Lower lobe of right lung (tissue), 2 donors: ENCODE measurements around the gene FRY. TPM values are rescaled to one million over a fixed set of nuclear protein-coding genes. Genes with fewer than 3 reads are reported as not detected.

Experiments used
- ATAC-seq, 2 donors: fragments of 200-7000 bp; cut with Tn5 transposase; one replicate each; pipeline ENCODE4 v1.9.1; 2020 to 2022; ENCODE audit warnings: mild to moderate bottlenecking in 2 of 2, moderate library complexity in 2 of 2
- DNase-seq: peaks from one replicate; pipeline ENCODE4 v3.0.0-alpha.2; 2020
- H3K27ac ChIP-seq: fragments of 200-600 bp; one replicate; pipeline ENCODE4 v1.8.0; 2022
- H3K27me3 ChIP-seq: fragments of 200-600 bp; one replicate; pipeline ENCODE4 v1.8.0; 2022; ENCODE audit warnings: low read depth
- H3K36me3 ChIP-seq: fragments of 200-600 bp; one replicate; pipeline ENCODE4 v1.8.0; 2022; ENCODE audit warnings: mild to moderate bottlenecking
- H3K4me1 ChIP-seq: fragments of 200-600 bp; one replicate; pipeline ENCODE4 v1.8.0; 2022
- H3K4me3 ChIP-seq: fragments of 200-600 bp; one replicate; pipeline ENCODE4 v1.8.0; 2022; ENCODE audit warnings: mild to moderate bottlenecking
- H3K9me3 ChIP-seq: fragments of 200-600 bp; one replicate; pipeline ENCODE4 v1.8.0; 2022
- CTCF ChIP-seq: fragments of 200-600 bp; IDR thresholded peaks from one replicate; pipeline ENCODE4 v1.8.0; 2022; ENCODE audit warnings: antibody characterized with exemption, mild to moderate bottlenecking
- intact Hi-C: fragments of 100-400 bp; cut with DNase I; formaldehyde crosslinking; loops from one replicate; pipeline ENCODE4 v1.11.0; 2022
- total RNA-seq: library from RNA; stranded (reverse); fragmentation: NEBNext Ultra II Directional; extraction: Animal tissue kit (Norgen Biotek cat#: 25700); gene quantifications from one replicate; pipeline ENCODE4 v1.2.1, GENCODE V29; 2021
- donor health status: DM: no; HTN: yes; CAD: no; lungs with severe emphysema.

Gene FRY
- total RNA-seq, 1 donor from 2014 or later: 93.7 TPM

GRCh38 chr13:32017474-32017873 lies 14.1 kb upstream of the FRY start:
- TF ChIP-seq CTCF: no peak
- ATAC-seq: peak; percentile 57 to 61
- no peak for DNase-seq
- H3K27me3 ChIP-seq: no peaks in the 10 kb centered on the region
- H3K4me1 ChIP-seq: peaks cover 11% of the 10 kb centered on the region
- H3K27ac ChIP-seq: no peak overlapping the region
- no peaks in the 10 kb centered on the region for H3K36me3 ChIP-seq
- no peaks in the 10 kb centered on the region for H3K9me3 ChIP-seq
- intact Hi-C loops: no loop called here
- H3K4me3 ChIP-seq: no peak overlapping the region

GRCh38 chr13:32019612-32020233 lies 11.9 kb upstream of the FRY start:
- intact Hi-C loops: no loop called here
- Histone ChIP-seq H3K36me3 (no peaks in the 10 kb centered on the region), H3K27ac (no peak overlapping the region), H3K9me3 (no peaks in the 10 kb centered on the region), H3K4me1 (peaks cover 13% of the 10 kb centered on the region), H3K4me3 (no peak overlapping the region), H3K27me3 (no peaks in the 10 kb centered on the region)
- TF ChIP-seq CTCF: peak; percentile 67
- DNase-seq (no peak), ATAC-seq (peak; percentile 41 to 63)

GRCh38 chr13:32021785-32022184 lies 9.8 kb upstream of the FRY start:
- peak in 1 of 2 donors; percentile 49 for ATAC-seq
- intact Hi-C loops: no loop called here
- DNase-seq: no peak

DNA sequence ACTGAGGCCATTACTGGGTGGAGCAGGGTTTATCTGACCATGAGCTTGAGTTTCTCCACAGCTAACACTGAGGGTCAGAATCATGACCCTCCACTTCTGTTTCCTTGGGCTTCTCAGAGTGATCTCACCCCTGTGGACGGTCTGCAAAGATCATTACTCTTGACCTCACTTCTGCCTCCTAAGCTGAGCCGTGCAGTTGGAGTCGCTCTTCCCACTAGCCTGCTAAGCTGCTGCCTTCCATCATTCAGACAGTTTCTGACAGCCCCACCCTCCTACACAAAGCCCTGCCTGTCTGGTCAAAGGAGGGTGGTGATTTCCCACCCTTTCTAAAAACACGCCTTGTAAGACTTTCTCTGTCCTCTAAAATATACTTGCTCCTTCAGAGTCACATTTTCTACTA lies 9.3 kb upstream of the FRY start:
- TF ChIP-seq CTCF: no peak
- no peak for DNase-seq
- Histone ChIP-seq H3K4me1 (peaks cover 13% of the 10 kb centered on the region), H3K9me3 (no peaks in the 10 kb centered on the region), H3K36me3 (no peaks in the 10 kb centered on the region), H3K27ac (no peak overlapping the region), H3K27me3 (no peaks in the 10 kb centered on the region), H3K4me3 (no peak overlapping the region)
- intact Hi-C loops: no loop called here
- peak; percentile 39 to 59 for ATAC-seq

More at GRCh38 chr13:32021785-32022184, 9.8 kb upstream of the FRY start:
- Histone ChIP-seq H3K27ac (no peak overlapping the region), H3K4me1 (peaks cover 13% of the 10 kb centered on the region), H3K9me3 (no peaks in the 10 kb centered on the region), H3K36me3 (no peaks in the 10 kb centered on the region), H3K27me3 (no peaks in the 10 kb centered on the region), H3K4me3 (no peak overlapping the region)
- no peak for TF ChIP-seq CTCF

GRCh38 chr13:32023096-32023495 lies 8.5 kb upstream of the FRY start:
- no peak for TF ChIP-seq CTCF
- H3K27ac ChIP-seq: no peak overlapping the region
- intact Hi-C loops: no loop called here
- no peaks in the 10 kb centered on the region for H3K27me3 ChIP-seq
- no peaks in the 10 kb centered on the region for H3K9me3 ChIP-seq
- ATAC-seq: no peak
- H3K36me3 ChIP-seq: no peaks in the 10 kb centered on the region
- no peak for DNase-seq
- H3K4me1 ChIP-seq: peaks cover 13% of the 10 kb centered on the region
- no peak overlapping the region for H3K4me3 ChIP-seq
